NCI-H1930 (cell line): Measurements from ENCODE around the gene TMCC2.

Experiments
- DNase-seq, 2 experiments: peaks; one replicate each; lab custom pipeline; 2025; lab: John Stamatoyannopoulos, UW

Gene TMCC2

DNA sequence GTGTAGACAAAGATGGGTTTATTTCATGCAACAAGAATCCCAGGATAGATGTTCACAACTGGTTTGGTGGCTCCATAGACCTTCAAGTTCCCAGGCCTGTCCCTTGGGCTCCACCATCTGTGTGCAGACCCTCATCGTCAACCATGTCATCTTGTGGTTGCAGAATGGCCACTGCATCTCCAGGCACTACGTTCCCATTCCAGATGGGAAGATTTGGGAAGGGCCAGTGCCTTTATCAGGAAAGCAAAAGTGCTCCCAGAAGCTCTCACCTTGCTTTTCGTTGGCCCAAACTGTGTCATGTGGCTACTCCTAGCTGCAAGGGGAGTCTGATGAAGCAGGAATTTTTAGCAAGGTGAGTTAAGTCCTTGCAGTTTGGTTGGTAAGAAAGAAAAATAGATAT lies 12.8 kb downstream of the TMCC2 start:
- DNase-seq: no peak

DNA sequence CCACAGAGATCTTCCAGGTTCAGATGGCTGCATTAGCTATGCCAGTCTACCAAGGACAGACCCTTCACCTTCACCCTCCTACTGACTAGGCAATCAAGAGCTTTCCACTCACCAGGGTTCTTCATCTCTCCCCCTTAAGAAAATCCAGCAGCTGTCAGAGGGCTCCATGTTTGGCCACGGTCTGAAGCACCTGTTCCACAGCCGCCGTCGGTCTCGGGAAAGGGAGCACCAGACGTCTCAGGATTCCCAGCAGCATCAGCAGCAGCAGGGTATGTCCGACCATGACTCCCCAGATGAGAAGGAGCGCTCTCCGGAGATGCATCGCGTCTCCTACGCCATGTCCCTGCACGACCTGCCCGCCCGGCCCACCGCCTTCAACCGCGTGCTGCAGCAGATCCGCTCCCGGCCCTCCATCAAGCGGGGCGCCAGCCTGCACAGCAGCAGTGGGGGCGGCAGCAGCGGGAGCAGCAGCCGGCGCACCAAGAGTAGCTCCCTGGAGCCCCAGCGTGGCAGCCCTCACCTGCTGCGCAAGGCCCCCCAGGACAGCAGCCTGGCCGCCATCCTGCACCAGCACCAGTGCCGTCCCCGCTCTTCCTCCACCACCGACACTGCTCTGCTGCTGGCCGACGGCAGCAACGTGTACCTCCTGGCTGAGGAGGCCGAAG lies 13.8 kb downstream of the TMCC2 start:
- DNase-seq: no peak

GRCh38 chr1:205243350-205244191 lies 15.8 kb downstream of the TMCC2 start:
- DNase-seq: no peak

GRCh38 chr1:205244384-205244783 lies 16.6 kb downstream of the TMCC2 start:
- DNase-seq: no peak

GRCh38 chr1:205245096-205245495 lies 17.4 kb downstream of the TMCC2 start:
- DNase-seq: no peak

DNA sequence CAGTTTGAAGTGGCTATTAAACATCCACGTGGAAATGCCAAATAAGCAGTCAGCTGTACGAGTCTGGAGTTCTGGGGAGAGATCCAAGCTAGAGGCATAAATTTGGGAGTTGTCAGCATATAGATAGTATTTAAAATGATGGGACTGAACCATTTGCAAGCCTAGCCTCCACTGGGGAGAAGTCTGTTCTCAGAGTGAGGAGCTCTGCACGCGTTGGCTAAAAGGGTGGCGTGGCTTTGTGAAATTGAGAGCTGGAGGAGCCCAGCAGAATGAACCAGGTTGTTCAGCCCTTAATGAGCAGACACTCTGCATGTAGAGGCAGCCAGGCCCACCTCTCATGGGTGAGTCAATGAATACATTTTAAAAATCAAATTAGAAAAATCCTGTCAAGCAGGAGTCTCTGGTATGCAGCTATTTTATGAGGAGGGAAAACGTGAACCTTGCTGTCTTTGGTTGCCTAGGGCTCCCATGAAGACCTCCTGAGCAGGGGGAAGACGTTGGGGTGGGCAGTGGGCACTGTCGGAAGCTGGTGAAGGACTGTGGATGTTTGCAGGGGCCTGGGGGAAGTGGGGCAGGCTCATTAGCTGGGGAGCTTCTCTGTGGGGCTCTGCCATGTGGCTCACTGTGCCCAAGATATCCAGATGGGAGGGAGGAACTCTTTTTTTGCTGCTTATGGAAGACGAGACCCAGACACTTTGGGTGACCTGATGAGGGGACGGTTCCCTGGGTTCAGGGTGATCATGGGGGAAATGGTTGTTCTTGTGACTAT lies 18.8 kb downstream of the TMCC2 start:
- no peak for DNase-seq

DNA sequence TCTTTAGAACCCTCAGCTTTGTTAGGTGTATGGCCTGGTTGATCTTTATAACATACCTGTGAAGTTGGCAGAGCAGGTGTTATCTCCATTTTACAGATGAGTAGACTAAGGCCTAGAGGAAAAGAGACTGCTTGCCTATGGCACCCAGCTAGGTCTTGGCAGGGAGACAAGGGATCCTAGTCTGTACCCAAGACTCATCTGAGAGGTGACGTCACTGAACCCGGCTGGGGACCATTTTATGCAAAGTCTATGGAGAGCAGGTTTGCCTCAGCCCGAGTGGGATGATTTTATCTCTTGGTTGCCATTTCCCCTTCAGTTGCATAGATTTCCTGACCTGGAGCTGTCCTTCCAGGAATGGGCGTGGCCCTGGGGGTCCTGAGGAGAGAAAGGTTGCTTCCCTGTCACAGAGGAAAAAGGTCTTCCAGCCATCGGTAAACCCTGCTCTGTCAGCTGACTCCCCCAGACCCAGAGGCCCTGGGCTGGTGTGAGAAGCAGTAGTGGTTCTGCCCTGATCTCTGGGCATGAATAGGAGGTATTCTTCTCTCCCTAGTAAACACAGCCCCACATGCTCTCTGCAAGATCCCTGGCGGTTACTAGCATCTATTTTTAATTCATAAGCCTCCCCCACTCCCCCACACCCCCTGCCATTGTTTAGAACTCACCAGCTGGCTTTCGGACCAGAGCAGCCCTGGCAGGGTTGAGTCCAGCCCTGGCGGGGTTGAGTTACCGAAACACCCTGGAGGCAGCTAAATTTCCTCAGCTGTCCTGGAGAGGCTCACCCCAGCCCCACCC lies 19.6 kb downstream of the TMCC2 start:
- no peak for DNase-seq

- no peak for DNase-seq
Observed at GRCh38 chr1:205248793-205249601, 21.3 kb downstream of the TMCC2 start.

DNA sequence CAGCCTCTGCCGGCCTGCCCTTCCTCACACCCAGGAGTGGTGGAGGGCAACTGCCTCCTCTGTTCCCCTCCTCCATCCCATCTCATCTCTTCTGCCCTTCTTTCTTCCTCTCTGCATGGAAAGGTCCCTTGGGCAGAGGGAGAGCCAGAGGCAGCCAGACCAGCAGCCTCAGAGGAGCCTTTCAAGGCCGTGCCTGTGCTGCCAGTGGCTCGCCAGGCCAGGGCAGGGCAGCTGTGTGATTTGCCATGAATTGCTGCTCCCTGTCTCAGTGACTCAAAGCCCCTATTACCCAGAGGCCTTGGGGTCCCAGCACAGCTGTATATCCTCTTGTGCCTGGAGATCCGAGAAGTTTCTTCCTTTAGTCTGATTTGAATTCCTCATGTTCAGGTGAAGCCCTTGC lies 21.9 kb downstream of the TMCC2 start:
- DNase-seq: no peak

- no peak for DNase-seq
Observed at GRCh38 chr1:205250699-205251098, 23.0 kb downstream of the TMCC2 start.

DNA sequence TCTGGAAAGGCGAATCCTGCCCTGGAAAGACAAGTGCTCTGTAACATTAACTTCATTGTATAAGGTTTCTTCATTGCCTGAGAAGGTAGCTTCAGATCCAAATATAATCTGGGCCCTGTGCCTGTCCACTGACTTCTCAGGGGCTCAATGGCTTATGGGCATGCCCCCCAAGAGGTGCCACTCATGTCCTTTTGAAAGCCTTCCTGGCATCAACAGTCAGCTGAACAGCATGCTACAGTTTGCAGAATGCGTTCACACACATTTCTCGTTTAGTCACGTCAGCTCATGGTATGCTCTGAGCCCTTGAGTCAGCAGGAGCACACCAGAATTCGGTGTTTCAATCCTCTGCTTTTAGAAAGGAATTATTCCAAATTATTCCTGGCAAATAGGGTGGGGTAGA lies 23.8 kb downstream of the TMCC2 start:
- no peak for DNase-seq

DNA sequence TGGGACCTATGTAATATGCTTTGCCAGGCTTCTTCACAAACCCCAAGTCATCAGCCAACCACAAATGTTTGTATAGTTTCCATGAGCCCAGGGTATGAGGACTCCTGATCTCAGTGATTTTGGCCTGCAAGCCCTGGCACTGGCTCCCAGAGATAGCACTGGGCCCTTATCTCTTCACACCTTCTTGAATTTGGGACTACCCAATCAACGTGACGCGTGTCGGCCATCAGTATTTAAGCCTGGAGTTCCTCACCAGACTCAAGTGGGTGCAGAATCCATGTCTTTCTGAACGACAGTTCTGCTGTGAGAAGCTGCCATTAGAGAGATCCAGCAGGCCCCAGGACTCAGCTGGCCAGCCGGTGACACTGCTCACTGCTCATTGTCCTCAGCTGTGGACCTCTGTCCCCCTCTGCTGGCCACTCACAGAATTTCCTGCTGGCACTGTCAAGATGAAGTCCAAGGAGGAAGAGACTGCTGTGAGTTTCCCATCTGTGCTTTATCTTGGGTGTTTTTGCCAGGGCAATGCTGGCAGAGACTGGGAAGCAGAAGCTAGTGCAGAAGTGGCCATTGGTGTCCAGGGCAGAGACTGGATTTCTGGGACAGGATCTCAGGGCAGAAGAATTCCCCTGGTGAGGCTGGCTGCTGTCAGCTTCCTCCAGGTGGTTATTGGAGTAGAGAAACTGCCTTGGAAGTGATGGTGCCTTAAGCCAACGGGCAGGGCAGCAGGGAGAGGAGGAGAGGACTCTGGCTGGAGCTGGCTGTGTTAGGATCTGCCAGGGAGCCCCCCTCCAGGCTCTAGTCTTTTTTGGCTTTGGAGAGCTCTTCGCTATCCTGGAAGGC lies 28.4 kb downstream of the TMCC2 start:
- peak; percentile 49 to 74 for DNase-seq

- DNase-seq: no peak
Observed at GRCh38 chr1:205256951-205257625, 29.3 kb downstream of the TMCC2 start.

- DNase-seq: no peak
Observed at GRCh38 chr1:205257735-205258134, 30.0 kb downstream of the TMCC2 start.

DNA sequence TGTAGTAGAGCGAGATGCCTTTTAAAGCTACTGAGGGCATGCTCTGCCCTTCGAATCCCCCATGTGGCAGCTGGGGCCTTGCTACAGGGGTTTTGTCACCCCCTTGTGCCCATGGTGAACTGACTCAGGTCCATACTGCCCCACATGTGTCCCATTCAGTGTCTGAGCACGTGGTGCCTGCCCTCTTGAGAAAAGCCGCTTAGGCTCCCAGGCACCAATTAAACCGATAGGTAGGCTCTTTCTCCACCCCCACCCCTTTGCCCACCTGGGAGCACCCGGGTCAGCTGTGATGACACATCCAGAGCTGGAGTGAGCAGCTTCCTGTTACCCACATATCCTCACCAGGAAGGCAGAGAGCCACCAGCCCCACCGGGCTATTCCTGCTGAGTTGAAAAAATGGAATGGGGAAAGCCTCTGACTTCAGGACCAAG lies 30.5 kb downstream of the TMCC2 start:
- no peak for DNase-seq

DNA sequence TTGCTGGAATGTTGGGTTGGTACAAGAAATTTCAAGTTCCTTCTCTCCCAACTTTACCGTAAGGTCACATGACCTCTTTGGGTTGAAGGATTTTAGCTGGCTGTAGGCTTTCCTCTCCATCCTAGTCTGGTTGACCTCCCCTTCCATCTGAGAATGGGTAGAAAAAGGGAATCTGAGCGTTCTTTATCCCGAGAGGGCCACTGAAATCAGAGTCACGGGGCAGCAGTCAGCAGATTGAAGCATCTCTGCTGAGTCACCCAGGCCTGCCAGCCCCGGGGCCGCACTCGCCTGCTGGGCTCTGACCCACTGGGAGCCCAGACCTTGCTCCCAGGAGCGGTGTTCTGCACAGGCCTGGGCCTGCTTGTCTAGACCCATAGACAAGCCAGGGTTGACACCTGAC lies 31.0 kb downstream of the TMCC2 start:
- no peak for DNase-seq

- no peak for DNase-seq
Observed at GRCh38 chr1:205259324-205259832, 31.6 kb downstream of the TMCC2 start.

GRCh38 chr1:205259998-205260397 lies 32.3 kb downstream of the TMCC2 start:
- no peak for DNase-seq
